Stomach (tissue), 4 donors: Measurements from ENCODE around the gene CYYR1.

Source experiments
- EP300 ChIP-seq: sonication (generic); formaldehyde crosslinking; IDR thresholded peaks from one replicate; pipeline ENCODE4 v1.6.1; 2017; ENCODE audit warnings: antibody characterized with exemption
- POLR2A ChIP-seq, 4 donors: fragments of 450-650 bp; IDR thresholded peaks; one replicate each; pipeline ENCODE4 v1.6.1; 2016; ENCODE audit warnings: antibody characterized with exemption in 4 of 4, control low read depth in 2 of 4, mild to moderate bottlenecking in 1 of 4, moderate library complexity in 1 of 4
- POLR2AphosphoS5 ChIP-seq, 3 donors: sonication (generic); formaldehyde crosslinking; IDR thresholded peaks; one replicate each; pipeline ENCODE4 v1.6.1; 2016; ENCODE audit warnings: antibody characterized with exemption in 3 of 3
- TF ChIP-seq, protein P1 (sequence below), 7 experiments: fragments of 450-650 bp in 4 of 7; fragments of 200-600 bp in 3 of 7; sonication (generic) in 3 of 7; IDR thresholded peaks; one replicate each; pipeline ENCODE4 v1.5.1; 2016 to 2019; ENCODE audit warnings: antibody characterized with exemption in 7 of 7, control low read depth in 2 of 7, mild to moderate bottlenecking in 1 of 7

DNA sequence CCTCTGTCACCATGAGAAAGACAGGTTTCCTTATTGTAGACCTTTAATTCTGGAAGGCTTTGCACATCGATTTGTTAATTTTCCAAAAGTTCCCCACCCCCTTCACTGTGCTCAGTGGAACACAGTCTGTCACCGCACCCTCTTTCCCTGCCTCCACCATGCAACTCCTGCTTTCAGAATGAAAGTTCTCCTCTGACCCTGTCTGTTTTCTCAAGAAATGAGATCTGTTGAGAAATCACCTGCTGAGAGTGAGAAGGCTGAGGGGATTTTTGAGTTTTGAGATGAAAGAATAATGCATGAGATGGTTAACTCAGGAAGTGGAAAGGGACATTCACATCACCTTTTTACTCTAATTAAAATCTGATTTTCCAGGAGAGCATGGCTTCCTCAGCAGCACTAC, 99.6 kb downstream of the CYYR1 start:
- TF ChIP-seq, protein P1, sequence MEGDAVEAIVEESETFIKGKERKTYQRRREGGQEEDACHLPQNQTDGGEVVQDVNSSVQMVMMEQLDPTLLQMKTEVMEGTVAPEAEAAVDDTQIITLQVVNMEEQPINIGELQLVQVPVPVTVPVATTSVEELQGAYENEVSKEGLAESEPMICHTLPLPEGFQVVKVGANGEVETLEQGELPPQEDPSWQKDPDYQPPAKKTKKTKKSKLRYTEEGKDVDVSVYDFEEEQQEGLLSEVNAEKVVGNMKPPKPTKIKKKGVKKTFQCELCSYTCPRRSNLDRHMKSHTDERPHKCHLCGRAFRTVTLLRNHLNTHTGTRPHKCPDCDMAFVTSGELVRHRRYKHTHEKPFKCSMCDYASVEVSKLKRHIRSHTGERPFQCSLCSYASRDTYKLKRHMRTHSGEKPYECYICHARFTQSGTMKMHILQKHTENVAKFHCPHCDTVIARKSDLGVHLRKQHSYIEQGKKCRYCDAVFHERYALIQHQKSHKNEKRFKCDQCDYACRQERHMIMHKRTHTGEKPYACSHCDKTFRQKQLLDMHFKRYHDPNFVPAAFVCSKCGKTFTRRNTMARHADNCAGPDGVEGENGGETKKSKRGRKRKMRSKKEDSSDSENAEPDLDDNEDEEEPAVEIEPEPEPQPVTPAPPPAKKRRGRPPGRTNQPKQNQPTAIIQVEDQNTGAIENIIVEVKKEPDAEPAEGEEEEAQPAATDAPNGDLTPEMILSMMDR (IDR thresholded peaks at IDR 0.05), result no peak
- TF ChIP-seq POLR2A (IDR thresholded peaks at IDR 0.05) (no peak), POLR2AphosphoS5 (IDR thresholded peaks at IDR 0.05) (no peak), EP300 (no peak)
